Activated T-cell treated with anti-CD3 and anti-CD28 coated beads, Interleukin-2, amount 50 U/mL, for 72 hours (primary cell): ENCODE results near the gene FCGBP. TPM values are rescaled to one million over a fixed set of nuclear protein-coding genes. Genes with fewer than 3 reads are reported as not detected.
"Not testable (repeated sequence)": the region's sequence is repeated elsewhere in the genome, so short reads cannot be mapped to it uniquely, and the experiment has no call there.

Source experiments
- ATAC-seq, 2 donors: fragments of 150-1000 bp; cut with Tn5 transposase; replicated peaks in 1 of 2; 2 replicates each; pipeline ENCODE4 v1.10.0; 2021; ENCODE audit warnings: moderate library complexity in 2 of 2, mild to moderate bottlenecking in 1 of 2
- DNase-seq, 2 donors: peaks; one replicate each; pipeline ENCODE4 v3.0.0; 2021 to 2022; ENCODE audit warnings: mixed read lengths in 1 of 2
- H3K27ac Mint-ChIP-seq: one replicate; pipeline ENCODE4 v1.8.0; 2022; ENCODE audit warnings: mild to moderate bottlenecking, moderate library complexity, mixed read lengths
- H3K27me3 Mint-ChIP-seq: one replicate; pipeline ENCODE4 v1.8.0; 2022; ENCODE audit warnings: low read depth, mixed read lengths
- H3K36me3 Mint-ChIP-seq, 2 donors: one replicate each; pipeline ENCODE4 v1.8.0; 2022; ENCODE audit warnings: mixed read lengths in 2 of 2, mild to moderate bottlenecking in 1 of 2; ENCODE audit not compliant: insufficient read depth in 2 of 2
- H3K4me1 Mint-ChIP-seq: one replicate; pipeline ENCODE4 v1.8.0; 2022; ENCODE audit warnings: low read depth, mixed read lengths
- H3K4me3 Mint-ChIP-seq, 2 donors: one replicate each; pipeline ENCODE4 v1.8.0; 2022; ENCODE audit warnings: mild to moderate bottlenecking in 2 of 2, mixed read lengths in 2 of 2, moderate library complexity in 2 of 2
- H3K9me3 Mint-ChIP-seq, 2 donors: one replicate each; pipeline ENCODE4 v1.8.0; 2022; ENCODE audit warnings: mixed read lengths in 2 of 2
- total RNA-seq, 2 donors: library from RNA; stranded (reverse); gene quantifications; one replicate each; pipeline ENCODE4 v1.2.3, GENCODE V29; 2022

The FCGBP gene
- total RNA-seq, 2 donors from 2014 or later, result 7.2 to 13.4 TPM

GRCh38 chr19:39906283-39906682, 28.2 kb downstream of the FCGBP start:
- Mint-ChIP-seq H3K4me3 (no peak overlapping the region), H3K27ac (no peak overlapping the region), H3K4me1 (peaks cover 10% of the 10 kb centered on the region), H3K36me3 (no peaks in the 10 kb centered on the region), H3K9me3 (no peaks in the 10 kb centered on the region), H3K27me3 (no peaks in the 10 kb centered on the region)
- ATAC-seq, result no peak
- no peak for DNase-seq

GRCh38 chr19:39903486-39904091, 30.8 kb downstream of the FCGBP start:
- not testable (repeated sequence) for H3K9me3 Mint-ChIP-seq, ATAC-seq, H3K36me3 Mint-ChIP-seq, H3K27ac Mint-ChIP-seq, H3K4me3 Mint-ChIP-seq, DNase-seq, H3K27me3 Mint-ChIP-seq, H3K4me1 Mint-ChIP-seq

- H3K9me3 Mint-ChIP-seq, H3K4me3 Mint-ChIP-seq, DNase-seq, H3K27me3 Mint-ChIP-seq, H3K36me3 Mint-ChIP-seq, ATAC-seq, H3K4me1 Mint-ChIP-seq, H3K27ac Mint-ChIP-seq: not testable (repeated sequence)
Observed at GRCh38 chr19:39902326-39902725, 32.1 kb downstream of the FCGBP start.

GRCh38 chr19:39901681-39902080, 32.8 kb downstream of the FCGBP start:
- DNase-seq, H3K4me1 Mint-ChIP-seq, H3K27me3 Mint-ChIP-seq, H3K27ac Mint-ChIP-seq, H3K36me3 Mint-ChIP-seq, H3K9me3 Mint-ChIP-seq, H3K4me3 Mint-ChIP-seq, ATAC-seq: not testable (repeated sequence)

- not testable (repeated sequence) for H3K9me3 Mint-ChIP-seq, H3K4me3 Mint-ChIP-seq, DNase-seq, H3K27me3 Mint-ChIP-seq, H3K36me3 Mint-ChIP-seq, H3K27ac Mint-ChIP-seq, ATAC-seq, H3K4me1 Mint-ChIP-seq
Observed at GRCh38 chr19:39898858-39899257, 35.6 kb downstream of the FCGBP start.

- not testable (repeated sequence) for H3K36me3 Mint-ChIP-seq, H3K27me3 Mint-ChIP-seq, H3K27ac Mint-ChIP-seq, H3K9me3 Mint-ChIP-seq, H3K4me1 Mint-ChIP-seq, H3K4me3 Mint-ChIP-seq
- ATAC-seq (peak; percentile 81 to 83), DNase-seq (peak; percentile 34 to 60)
Observed at GRCh38 chr19:39897511-39898245, 36.8 kb downstream of the FCGBP start.

GRCh38 chr19:39895096-39895495, 39.3 kb downstream of the FCGBP start:
- not testable (repeated sequence) for H3K27me3 Mint-ChIP-seq, DNase-seq, ATAC-seq, H3K36me3 Mint-ChIP-seq, H3K9me3 Mint-ChIP-seq, H3K27ac Mint-ChIP-seq, H3K4me3 Mint-ChIP-seq, H3K4me1 Mint-ChIP-seq

GRCh38 chr19:39894236-39894606, 40.2 kb downstream of the FCGBP start:
- not testable (repeated sequence) for H3K27ac Mint-ChIP-seq, H3K27me3 Mint-ChIP-seq, H3K9me3 Mint-ChIP-seq, H3K36me3 Mint-ChIP-seq, DNase-seq, H3K4me1 Mint-ChIP-seq, H3K4me3 Mint-ChIP-seq, ATAC-seq

- H3K27ac Mint-ChIP-seq, H3K36me3 Mint-ChIP-seq, H3K27me3 Mint-ChIP-seq, H3K4me1 Mint-ChIP-seq, H3K9me3 Mint-ChIP-seq: not testable (repeated sequence)
- peak; percentile 30 to 37 for ATAC-seq
- peak; percentile 35 for DNase-seq
- H3K4me3 Mint-ChIP-seq, result peak overlapping the region; percentile 4 to 53
Observed at GRCh38 chr19:39893366-39894235, 40.8 kb downstream of the FCGBP start.

- not testable (repeated sequence) for H3K4me3 Mint-ChIP-seq, ATAC-seq, H3K36me3 Mint-ChIP-seq, H3K27me3 Mint-ChIP-seq, DNase-seq, H3K9me3 Mint-ChIP-seq, H3K4me1 Mint-ChIP-seq
- H3K27ac Mint-ChIP-seq, result peak overlapping the region; percentile 30
Observed at GRCh38 chr19:39892506-39892902, 41.9 kb downstream of the FCGBP start.

GRCh38 chr19:39891660-39892505, 42.6 kb downstream of the FCGBP start:
- DNase-seq, H3K27me3 Mint-ChIP-seq, H3K4me3 Mint-ChIP-seq, ATAC-seq, H3K36me3 Mint-ChIP-seq, H3K4me1 Mint-ChIP-seq, H3K9me3 Mint-ChIP-seq: not testable (repeated sequence)
- peak overlapping the region; percentile 30 for H3K27ac Mint-ChIP-seq

GRCh38 chr19:39890755-39891551, 43.5 kb downstream of the FCGBP start:
- Mint-ChIP-seq H3K9me3 (no peaks in the 10 kb centered on the region), H3K36me3 (no peaks in the 10 kb centered on the region), H3K27me3 (no peaks in the 10 kb centered on the region), H3K4me3 (no peak overlapping the region), H3K4me1 (peaks cover 6% of the 10 kb centered on the region), H3K27ac (no peak overlapping the region)
- DNase-seq, result no peak
- no peak for ATAC-seq
